ENCODE results near the gene ASB16. TPM values are rescaled to one million over a fixed set of nuclear protein-coding genes. Genes with fewer than 3 reads are reported as not detected.

Gene ASB16
- total and polyA plus RNA-seq, 9 of the 15 experiments (the other 6 are each of a cell fraction or from before 2014, with no cell fraction given) = 0.03 to 0.07 TPM; not detected in 7

GRCh38 chr17:44198721-44199552, 28.4 kb downstream of the ASB16 start (continued):
- TF ChIP-seq, protein P1, sequence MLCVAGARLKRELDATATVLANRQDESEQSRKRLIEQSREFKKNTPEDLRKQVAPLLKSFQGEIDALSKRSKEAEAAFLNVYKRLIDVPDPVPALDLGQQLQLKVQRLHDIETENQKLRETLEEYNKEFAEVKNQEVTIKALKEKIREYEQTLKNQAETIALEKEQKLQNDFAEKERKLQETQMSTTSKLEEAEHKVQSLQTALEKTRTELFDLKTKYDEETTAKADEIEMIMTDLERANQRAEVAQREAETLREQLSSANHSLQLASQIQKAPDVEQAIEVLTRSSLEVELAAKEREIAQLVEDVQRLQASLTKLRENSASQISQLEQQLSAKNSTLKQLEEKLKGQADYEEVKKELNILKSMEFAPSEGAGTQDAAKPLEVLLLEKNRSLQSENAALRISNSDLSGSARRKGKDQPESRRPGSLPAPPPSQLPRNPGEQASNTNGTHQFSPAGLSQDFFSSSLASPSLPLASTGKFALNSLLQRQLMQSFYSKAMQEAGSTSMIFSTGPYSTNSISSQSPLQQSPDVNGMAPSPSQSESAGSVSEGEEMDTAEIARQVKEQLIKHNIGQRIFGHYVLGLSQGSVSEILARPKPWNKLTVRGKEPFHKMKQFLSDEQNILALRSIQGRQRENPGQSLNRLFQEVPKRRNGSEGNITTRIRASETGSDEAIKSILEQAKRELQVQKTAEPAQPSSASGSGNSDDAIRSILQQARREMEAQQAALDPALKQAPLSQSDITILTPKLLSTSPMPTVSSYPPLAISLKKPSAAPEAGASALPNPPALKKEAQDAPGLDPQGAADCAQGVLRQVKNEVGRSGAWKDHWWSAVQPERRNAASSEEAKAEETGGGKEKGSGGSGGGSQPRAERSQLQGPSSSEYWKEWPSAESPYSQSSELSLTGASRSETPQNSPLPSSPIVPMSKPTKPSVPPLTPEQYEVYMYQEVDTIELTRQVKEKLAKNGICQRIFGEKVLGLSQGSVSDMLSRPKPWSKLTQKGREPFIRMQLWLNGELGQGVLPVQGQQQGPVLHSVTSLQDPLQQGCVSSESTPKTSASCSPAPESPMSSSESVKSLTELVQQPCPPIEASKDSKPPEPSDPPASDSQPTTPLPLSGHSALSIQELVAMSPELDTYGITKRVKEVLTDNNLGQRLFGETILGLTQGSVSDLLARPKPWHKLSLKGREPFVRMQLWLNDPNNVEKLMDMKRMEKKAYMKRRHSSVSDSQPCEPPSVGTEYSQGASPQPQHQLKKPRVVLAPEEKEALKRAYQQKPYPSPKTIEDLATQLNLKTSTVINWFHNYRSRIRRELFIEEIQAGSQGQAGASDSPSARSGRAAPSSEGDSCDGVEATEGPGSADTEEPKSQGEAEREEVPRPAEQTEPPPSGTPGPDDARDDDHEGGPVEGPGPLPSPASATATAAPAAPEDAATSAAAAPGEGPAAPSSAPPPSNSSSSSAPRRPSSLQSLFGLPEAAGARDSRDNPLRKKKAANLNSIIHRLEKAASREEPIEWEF (CRISPR knock-in tag; IDR thresholded peaks at IDR 0.05) = no peak
- no peak for TF ChIP-seq TRIM24 (IDR thresholded peaks at IDR 0.05)
- TF ChIP-seq, protein P2, sequence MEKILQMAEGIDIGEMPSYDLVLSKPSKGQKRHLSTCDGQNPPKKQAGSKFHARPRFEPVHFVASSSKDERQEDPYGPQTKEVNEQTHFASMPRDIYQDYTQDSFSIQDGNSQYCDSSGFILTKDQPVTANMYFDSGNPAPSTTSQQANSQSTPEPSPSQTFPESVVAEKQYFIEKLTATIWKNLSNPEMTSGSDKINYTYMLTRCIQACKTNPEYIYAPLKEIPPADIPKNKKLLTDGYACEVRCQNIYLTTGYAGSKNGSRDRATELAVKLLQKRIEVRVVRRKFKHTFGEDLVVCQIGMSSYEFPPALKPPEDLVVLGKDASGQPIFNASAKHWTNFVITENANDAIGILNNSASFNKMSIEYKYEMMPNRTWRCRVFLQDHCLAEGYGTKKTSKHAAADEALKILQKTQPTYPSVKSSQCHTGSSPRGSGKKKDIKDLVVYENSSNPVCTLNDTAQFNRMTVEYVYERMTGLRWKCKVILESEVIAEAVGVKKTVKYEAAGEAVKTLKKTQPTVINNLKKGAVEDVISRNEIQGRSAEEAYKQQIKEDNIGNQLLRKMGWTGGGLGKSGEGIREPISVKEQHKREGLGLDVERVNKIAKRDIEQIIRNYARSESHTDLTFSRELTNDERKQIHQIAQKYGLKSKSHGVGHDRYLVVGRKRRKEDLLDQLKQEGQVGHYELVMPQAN (IDR thresholded peaks at IDR 0.05; ENCODE audit: borderline replicate concordance) = no peak
- TF ChIP-seq ATF7 (IDR thresholded peaks at IDR 0.05) = no peak
- no peak for TF ChIP-seq NFIX (CRISPR knock-in tag; IDR thresholded peaks at IDR 0.05; ENCODE audit: low read depth)
- no peak for TF ChIP-seq KLF1 (tag; IDR thresholded peaks at IDR 0.05)
- TF ChIP-seq ZNF431 (CRISPR knock-in tag; IDR thresholded peaks at IDR 0.05) = no peak
- no peak for TF ChIP-seq ZNF224 (CRISPR knock-in tag; IDR thresholded peaks at IDR 0.05)
- no peak for TF ChIP-seq SMARCC2 (IDR thresholded peaks at IDR 0.05; ENCODE audit: low read depth)
- TF ChIP-seq NCOA6 (IDR thresholded peaks at IDR 0.05) = no peak
- TF ChIP-seq HOXB6 (CRISPR knock-in tag; IDR thresholded peaks at IDR 0.05; ENCODE audit: borderline replicate concordance) = no peak
- TF ChIP-seq ZNF121 (CRISPR knock-in tag; conservative IDR thresholded peaks at IDR 0.05) = no peak
- no peak for TF ChIP-seq ZNF707 (CRISPR knock-in tag; conservative IDR thresholded peaks at IDR 0.05)
- TF ChIP-seq HEY1 (CRISPR knock-in tag; IDR thresholded peaks at IDR 0.05; ENCODE audit: borderline replicate concordance) = no peak
